ENCODE results near the gene RAB40B. TPM values are rescaled to one million over a fixed set of nuclear protein-coding genes. Genes with fewer than 3 reads are reported as not detected.
A peak's percentile ranks its signal among the peaks of the same experiment; 100 is the strongest.

The RAB40B gene
- total and polyA plus RNA-seq, 4 donors: 4.9 to 12.2 (median 9.1) TPM

DNA sequence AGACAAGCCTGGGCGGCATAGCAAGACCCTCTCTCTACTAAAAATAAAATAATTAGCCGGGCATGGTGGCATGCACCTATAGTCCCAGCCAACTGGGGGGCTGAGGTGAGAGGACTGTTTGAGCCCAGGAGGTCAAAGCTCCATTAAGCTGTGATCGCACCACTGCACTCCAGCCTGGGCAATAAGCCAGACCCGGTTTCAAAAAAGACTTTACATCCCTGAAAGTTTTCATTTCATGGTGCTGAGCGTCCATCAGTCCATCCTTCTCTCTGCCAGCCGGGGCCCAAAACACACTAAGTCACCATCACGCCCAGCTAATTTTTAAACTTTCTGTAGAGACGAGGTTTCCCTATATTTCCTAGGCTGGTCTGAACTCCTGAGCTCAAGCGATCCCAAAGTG is 10.6 kb downstream of the RAB40B start:
- no peak for ATAC-seq (ENCODE audit: insufficient read depth, low FRiP score)
- peaks cover 0 to 2% (median 0%) of the 10 kb centered on the region in 5 donors for H3K4me1 ChIP-seq (ENCODE audit: control insufficient read depth in 5 of 5, insufficient read depth in 5 of 5, low read length in 5 of 5)

GRCh38 chr17:82687375-82687861 is 11.1 kb downstream of the RAB40B start:
- H3K27me3 ChIP-seq (ENCODE audit: control insufficient read depth in 3 of 3, insufficient read depth in 3 of 3, low read length in 2 of 3): no peaks in the 10 kb centered on the region
- H3K36me3 ChIP-seq (ENCODE audit: control insufficient read depth in 4 of 4, insufficient read depth in 4 of 4, low read length in 4 of 4): peaks cover 0 to 4% (median 0%) of the 10 kb centered on the region in 4 donors
- H3K4me3 ChIP-seq: no peak overlapping the region
- no peak overlapping the region for H3K27ac ChIP-seq (ENCODE audit: low read depth in 1 of 2, low read length in 1 of 2)
- TF ChIP-seq, protein P1, sequence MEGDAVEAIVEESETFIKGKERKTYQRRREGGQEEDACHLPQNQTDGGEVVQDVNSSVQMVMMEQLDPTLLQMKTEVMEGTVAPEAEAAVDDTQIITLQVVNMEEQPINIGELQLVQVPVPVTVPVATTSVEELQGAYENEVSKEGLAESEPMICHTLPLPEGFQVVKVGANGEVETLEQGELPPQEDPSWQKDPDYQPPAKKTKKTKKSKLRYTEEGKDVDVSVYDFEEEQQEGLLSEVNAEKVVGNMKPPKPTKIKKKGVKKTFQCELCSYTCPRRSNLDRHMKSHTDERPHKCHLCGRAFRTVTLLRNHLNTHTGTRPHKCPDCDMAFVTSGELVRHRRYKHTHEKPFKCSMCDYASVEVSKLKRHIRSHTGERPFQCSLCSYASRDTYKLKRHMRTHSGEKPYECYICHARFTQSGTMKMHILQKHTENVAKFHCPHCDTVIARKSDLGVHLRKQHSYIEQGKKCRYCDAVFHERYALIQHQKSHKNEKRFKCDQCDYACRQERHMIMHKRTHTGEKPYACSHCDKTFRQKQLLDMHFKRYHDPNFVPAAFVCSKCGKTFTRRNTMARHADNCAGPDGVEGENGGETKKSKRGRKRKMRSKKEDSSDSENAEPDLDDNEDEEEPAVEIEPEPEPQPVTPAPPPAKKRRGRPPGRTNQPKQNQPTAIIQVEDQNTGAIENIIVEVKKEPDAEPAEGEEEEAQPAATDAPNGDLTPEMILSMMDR (IDR thresholded peaks at IDR 0.05; ENCODE audit: control extremely low read depth, extremely low read depth): no peak
- ATAC-seq (ENCODE audit: insufficient read depth, low FRiP score) (no peak), DNase-seq (peak; percentile 23 to 56 (median 53))
- H3K4me1 ChIP-seq (ENCODE audit: control insufficient read depth in 5 of 5, insufficient read depth in 5 of 5, low read length in 5 of 5): peaks cover 0 to 2% (median 0%) of the 10 kb centered on the region in 5 donors
- 75 to 89% methylated on average over 10 of the region's 10 CpGs for WGBS, 2 donors
- H3K9ac ChIP-seq (ENCODE audit: insufficient read depth in 1 of 2, low read length in 2 of 2): no peak overlapping the region
- no peaks in the 10 kb centered on the region for H3K9me3 ChIP-seq (ENCODE audit: control insufficient read depth in 4 of 4, insufficient read depth in 3 of 4, low read length in 3 of 4)

More for the DNA sequence above, 10.6 kb downstream of the RAB40B start:
- no peak overlapping the region for H3K27ac ChIP-seq (ENCODE audit: low read depth in 1 of 2, low read length in 1 of 2)
- H3K36me3 ChIP-seq (ENCODE audit: control insufficient read depth in 4 of 4, insufficient read depth in 4 of 4, low read length in 4 of 4): peaks cover 0 to 4% (median 0%) of the 10 kb centered on the region in 4 donors
- no peaks in the 10 kb centered on the region for H3K27me3 ChIP-seq (ENCODE audit: control insufficient read depth in 3 of 3, insufficient read depth in 3 of 3, low read length in 2 of 3)
- no peaks in the 10 kb centered on the region for H3K9me3 ChIP-seq (ENCODE audit: control insufficient read depth in 4 of 4, insufficient read depth in 3 of 4, low read length in 3 of 4)
- H3K9ac ChIP-seq (ENCODE audit: insufficient read depth in 1 of 2, low read length in 2 of 2): no peak overlapping the region
- DNase-seq: no peak
- 90 to 98% methylated on average over 9 of the region's 9 CpGs for WGBS, 2 donors
- TF ChIP-seq, protein P1 (IDR thresholded peaks at IDR 0.05; ENCODE audit: control extremely low read depth, extremely low read depth): no peak
- H3K4me3 ChIP-seq: no peak overlapping the region

GRCh38 chr17:82686366-82687324 is 11.9 kb downstream of the RAB40B start:
- no peak overlapping the region for H3K4me3 ChIP-seq
- H3K27ac ChIP-seq (ENCODE audit: low read depth in 1 of 2, low read length in 1 of 2): no peak overlapping the region
- H3K9me3 ChIP-seq (ENCODE audit: control insufficient read depth in 4 of 4, insufficient read depth in 3 of 4, low read length in 3 of 4): no peaks in the 10 kb centered on the region
- WGBS, 2 donors: 94 to 96% methylated on average over 19 of the region's 19 CpGs
- H3K27me3 ChIP-seq (ENCODE audit: control insufficient read depth in 3 of 3, insufficient read depth in 3 of 3, low read length in 2 of 3): no peaks in the 10 kb centered on the region
- DNase-seq (no peak), ATAC-seq (ENCODE audit: insufficient read depth, low FRiP score) (no peak)
- no peak overlapping the region for H3K9ac ChIP-seq (ENCODE audit: insufficient read depth in 1 of 2, low read length in 2 of 2)
- TF ChIP-seq, protein P1 (IDR thresholded peaks at IDR 0.05; ENCODE audit: control extremely low read depth, extremely low read depth): no peak
- peaks cover 0 to 2% (median 0%) of the 10 kb centered on the region in 5 donors for H3K4me1 ChIP-seq (ENCODE audit: control insufficient read depth in 5 of 5, insufficient read depth in 5 of 5, low read length in 5 of 5)
- peaks cover 0 to 4% (median 0%) of the 10 kb centered on the region in 4 donors for H3K36me3 ChIP-seq (ENCODE audit: control insufficient read depth in 4 of 4, insufficient read depth in 4 of 4, low read length in 4 of 4)
